ENCODE measurements around the gene TLDC2.
"Not testable (repeated sequence)": the region's sequence is repeated elsewhere in the genome, so short reads cannot be mapped to it uniquely, and the experiment has no call there.

TLDC2 gene

DNA sequence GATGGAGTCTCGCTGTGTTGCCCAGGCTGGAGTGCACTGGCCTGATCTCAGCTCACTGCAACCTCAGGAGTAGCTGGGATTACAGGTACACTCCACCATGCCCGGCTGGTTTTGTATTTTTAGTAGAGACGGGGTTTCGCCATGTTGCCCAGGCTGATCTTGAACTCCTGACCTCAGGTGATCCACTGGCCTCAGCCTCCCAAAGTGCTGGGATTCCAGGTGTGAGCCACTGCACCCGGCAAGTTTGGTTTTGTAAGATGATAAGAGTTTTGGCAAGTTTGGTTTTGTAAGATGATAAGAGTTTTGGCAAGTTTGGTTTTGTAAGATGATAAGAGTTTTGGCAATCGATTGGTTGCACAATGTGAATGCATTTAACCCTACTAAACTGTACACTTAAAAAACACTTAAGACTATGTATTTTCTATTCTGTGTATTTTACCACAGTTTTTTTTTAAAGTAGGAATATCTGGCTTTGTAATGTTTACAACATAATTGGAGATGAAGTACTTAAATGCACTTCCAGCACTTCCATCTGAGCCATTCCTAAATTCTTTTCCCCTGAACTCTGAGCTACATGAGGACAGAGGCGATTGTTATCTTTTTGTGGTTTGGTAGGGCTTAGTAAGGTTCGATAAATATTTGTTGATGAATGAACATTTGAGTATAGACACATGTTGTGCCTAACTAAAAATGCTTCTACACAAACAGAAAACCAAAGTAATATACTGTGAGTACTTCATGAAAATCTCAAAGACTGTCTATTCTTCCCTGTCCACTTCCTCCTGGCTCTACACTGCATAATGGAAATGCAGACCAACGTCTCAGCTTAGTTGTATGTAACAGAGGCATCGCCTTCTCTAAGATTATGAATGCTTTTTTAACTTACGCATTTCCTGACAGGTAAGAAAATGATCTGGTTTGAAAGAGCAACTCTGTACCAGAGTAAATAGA is 56.8 kb downstream of the TLDC2 start:
- peaks cover 24% of the 10 kb centered on the region for H3K36me3 ChIP-seq
- DNase-seq = no peak
- no peak overlapping the region for H3K4me3 ChIP-seq (ENCODE audit: low read depth, low read length)
- no peaks in the 10 kb centered on the region for H3K9me3 ChIP-seq
- no peaks in the 10 kb centered on the region for H3K27me3 ChIP-seq
- TF ChIP-seq, protein P1, sequence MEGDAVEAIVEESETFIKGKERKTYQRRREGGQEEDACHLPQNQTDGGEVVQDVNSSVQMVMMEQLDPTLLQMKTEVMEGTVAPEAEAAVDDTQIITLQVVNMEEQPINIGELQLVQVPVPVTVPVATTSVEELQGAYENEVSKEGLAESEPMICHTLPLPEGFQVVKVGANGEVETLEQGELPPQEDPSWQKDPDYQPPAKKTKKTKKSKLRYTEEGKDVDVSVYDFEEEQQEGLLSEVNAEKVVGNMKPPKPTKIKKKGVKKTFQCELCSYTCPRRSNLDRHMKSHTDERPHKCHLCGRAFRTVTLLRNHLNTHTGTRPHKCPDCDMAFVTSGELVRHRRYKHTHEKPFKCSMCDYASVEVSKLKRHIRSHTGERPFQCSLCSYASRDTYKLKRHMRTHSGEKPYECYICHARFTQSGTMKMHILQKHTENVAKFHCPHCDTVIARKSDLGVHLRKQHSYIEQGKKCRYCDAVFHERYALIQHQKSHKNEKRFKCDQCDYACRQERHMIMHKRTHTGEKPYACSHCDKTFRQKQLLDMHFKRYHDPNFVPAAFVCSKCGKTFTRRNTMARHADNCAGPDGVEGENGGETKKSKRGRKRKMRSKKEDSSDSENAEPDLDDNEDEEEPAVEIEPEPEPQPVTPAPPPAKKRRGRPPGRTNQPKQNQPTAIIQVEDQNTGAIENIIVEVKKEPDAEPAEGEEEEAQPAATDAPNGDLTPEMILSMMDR (IDR thresholded peaks at IDR 0.05; ENCODE audit: low read depth, low read length) = no peak
- H3K4me1 ChIP-seq = no peaks in the 10 kb centered on the region

DNA sequence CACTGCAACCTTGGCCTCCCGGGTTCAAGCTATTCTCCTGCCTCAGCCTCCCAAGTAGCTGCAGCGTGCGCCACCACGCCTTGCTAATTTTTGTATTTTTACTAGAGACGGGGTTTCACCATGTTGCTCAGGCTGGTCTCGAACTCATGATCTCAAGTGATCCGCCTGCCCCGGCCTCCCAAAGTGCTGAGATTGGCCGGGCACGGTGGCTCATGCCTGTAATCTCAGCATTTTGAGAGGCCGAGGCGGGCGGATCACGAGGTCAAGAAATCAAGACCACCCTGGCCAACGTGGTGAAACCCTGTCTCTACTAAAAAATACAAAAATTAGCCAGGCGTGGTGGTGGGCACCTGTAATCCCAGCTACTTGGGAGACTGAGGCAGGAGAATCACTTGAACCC is 57.6 kb downstream of the TLDC2 start:
- not testable (repeated sequence) for H3K27me3 ChIP-seq; H3K4me1 ChIP-seq; DNase-seq; H3K9me3 ChIP-seq; H3K4me3 ChIP-seq (ENCODE audit: low read depth, low read length)
- H3K36me3 ChIP-seq = peaks cover 21% of the 10 kb centered on the region

DNA sequence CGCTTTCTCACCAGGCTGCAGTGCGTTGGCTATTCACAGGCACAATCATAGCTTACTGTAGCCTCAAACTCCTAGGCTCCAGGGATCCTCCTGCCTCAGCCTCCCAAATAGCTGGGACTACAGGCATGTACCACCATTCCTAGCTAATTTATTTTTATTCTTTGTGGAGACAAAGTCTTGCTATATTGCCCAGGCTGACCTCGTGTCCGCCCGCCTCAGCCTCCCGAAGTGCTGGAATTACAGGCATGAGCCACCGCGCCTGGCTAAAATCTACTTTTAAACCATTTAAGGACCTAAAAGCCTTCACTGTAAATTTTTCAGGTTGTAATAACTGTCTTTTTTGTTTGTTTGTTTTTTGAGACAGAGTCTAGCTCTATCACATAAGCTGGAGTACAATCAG is 60.4 kb downstream of the TLDC2 start:
- DNase-seq = no peak
- no peaks in the 10 kb centered on the region for H3K27me3 ChIP-seq
- H3K4me1 ChIP-seq = peaks cover 3% of the 10 kb centered on the region
- H3K36me3 ChIP-seq = peaks cover 10% of the 10 kb centered on the region
- TF ChIP-seq, protein P1 (IDR thresholded peaks at IDR 0.05; ENCODE audit: low read depth, low read length) = no peak
- H3K9me3 ChIP-seq = no peaks in the 10 kb centered on the region
- no peak overlapping the region for H3K4me3 ChIP-seq (ENCODE audit: low read depth, low read length)

DNA sequence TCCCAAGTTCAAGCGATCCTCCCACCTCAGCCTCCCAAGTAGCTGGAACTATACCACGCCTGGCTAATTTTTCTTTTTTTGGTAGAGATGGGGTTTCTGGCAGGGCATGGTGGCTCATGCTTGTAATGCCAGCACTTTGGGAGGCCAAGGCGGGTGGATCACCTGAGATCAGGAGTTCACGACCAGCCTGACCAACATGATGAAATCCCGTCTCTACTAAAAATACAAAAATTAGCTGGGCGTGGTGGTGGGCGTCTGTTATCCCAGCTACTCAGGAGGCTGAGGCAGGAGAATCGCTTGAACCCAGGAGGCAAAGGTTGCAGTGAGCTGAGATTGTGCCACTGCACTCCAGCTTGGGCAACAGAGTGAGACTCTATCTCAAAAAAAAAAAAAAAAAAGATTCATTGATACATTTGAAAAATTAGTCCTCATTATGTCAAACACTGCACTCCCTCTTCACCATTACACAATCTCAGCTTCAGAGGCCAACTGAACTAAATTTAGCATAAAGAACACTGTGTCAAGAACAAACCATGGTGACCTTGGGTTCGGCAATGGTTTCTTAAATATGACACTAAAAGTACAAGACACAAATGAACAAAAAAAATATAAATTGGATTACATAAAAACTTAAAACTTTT is 60.9 kb downstream of the TLDC2 start:
- H3K4me3 ChIP-seq (ENCODE audit: low read depth, low read length); H3K36me3 ChIP-seq; H3K9me3 ChIP-seq; H3K4me1 ChIP-seq; DNase-seq; H3K27me3 ChIP-seq: not testable (repeated sequence)

DNA sequence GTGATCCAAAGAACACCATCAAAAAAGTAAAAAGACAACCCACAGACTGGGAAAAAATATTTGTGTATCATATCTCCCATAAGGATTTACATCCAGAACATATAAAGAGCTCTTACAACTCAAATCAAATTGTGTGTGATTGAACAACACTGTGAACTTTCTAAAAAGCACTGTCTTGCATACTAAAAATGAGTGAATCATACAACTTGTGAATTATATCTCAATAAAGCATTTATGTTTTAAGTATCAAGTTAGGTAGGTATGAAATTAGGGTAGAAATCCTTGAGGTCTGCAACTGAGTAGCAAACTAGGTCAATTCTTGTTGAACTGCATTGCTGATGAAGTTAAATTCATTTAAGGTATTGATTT is 61.4 kb downstream of the TLDC2 start:
- DNase-seq = no peak
- Histone ChIP-seq H3K9me3 (no peaks in the 10 kb centered on the region), H3K4me3 (ENCODE audit: low read depth, low read length) (no peak overlapping the region), H3K4me1 (peaks cover 8% of the 10 kb centered on the region), H3K36me3 (peaks cover 10% of the 10 kb centered on the region), H3K27me3 (no peaks in the 10 kb centered on the region)
- TF ChIP-seq, protein P1 (IDR thresholded peaks at IDR 0.05; ENCODE audit: low read depth, low read length) = no peak

DNA sequence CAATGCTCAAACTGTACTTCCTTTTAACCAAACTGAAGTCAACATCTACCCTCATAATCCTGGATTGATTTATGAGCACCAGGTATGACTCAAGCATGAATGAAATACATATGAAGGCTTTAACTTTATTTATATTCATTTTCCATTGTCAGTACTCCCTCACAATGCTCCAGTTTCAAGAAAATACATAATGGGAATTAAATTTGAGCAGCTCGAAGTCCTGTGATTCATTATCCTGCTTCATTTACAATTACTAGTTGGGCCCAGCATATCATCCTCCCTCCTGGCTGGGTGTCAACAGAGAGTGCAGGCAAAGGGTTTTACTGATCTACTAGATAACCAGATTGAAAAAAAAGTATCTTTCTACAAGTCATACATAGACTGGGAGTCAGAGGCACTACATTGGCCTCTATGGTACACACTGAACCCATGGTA is 65.5 kb downstream of the TLDC2 start:
- H3K9me3 ChIP-seq = no peaks in the 10 kb centered on the region
- peak; percentile 19 for DNase-seq
- TF ChIP-seq, protein P1 (IDR thresholded peaks at IDR 0.05; ENCODE audit: low read depth, low read length) = no peak
- no peak overlapping the region for H3K4me3 ChIP-seq (ENCODE audit: low read depth, low read length)
- H3K36me3 ChIP-seq = peaks cover 14% of the 10 kb centered on the region
- peaks cover 8% of the 10 kb centered on the region for H3K4me1 ChIP-seq
- no peaks in the 10 kb centered on the region for H3K27me3 ChIP-seq

Data from BE2C (cell line).